Measurements from ENCODE around the gene GATA3. TPM values are rescaled to one million over a fixed set of nuclear protein-coding genes. Genes with fewer than 3 reads are reported as not detected.

Gene GATA3
- total RNA-seq, 2 experiments from 2014 or later: 61.5 to 83.4 TPM

DNA sequence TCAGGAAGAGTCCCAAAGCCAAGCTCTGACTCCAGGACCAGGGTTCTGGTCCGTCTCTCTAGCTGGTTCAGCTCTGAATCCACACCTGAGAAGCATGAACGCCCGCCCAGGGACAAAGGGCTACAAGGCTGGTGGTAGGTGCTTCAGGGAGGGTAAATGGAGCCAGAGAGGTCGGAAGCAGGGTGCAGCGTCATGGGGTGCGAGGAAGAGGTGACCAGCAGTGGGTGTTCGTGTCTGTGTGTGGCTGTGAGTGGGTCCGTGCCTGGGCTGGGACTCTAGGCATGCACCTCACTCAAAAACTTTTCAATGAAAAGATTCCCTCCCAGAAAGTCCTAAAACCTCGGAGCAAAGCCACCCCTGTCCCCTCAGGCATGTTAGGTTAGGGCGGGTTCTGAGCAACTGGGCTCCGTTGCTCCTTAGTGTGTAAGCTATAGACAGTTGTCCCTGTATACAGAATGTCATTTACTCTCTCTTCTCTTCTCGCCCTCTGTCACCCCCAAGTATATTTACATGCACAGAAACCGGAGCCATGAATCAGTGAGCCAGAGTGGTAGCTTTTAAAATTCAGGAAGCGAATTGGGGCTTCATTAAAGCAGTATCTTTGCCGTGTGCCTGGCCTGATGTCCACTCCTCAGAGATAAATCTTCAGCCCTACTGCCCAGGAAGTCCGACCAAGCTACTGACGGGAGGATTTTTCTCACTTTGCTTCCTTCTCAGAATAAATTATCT is 12.3 kb upstream of the GATA3 start:
- Mint-ChIP-seq H3K27me3 (peaks cover 97% of the 10 kb centered on the region), H3K4me3 (no peak overlapping the region)
- ATAC-seq: no peak

DNA sequence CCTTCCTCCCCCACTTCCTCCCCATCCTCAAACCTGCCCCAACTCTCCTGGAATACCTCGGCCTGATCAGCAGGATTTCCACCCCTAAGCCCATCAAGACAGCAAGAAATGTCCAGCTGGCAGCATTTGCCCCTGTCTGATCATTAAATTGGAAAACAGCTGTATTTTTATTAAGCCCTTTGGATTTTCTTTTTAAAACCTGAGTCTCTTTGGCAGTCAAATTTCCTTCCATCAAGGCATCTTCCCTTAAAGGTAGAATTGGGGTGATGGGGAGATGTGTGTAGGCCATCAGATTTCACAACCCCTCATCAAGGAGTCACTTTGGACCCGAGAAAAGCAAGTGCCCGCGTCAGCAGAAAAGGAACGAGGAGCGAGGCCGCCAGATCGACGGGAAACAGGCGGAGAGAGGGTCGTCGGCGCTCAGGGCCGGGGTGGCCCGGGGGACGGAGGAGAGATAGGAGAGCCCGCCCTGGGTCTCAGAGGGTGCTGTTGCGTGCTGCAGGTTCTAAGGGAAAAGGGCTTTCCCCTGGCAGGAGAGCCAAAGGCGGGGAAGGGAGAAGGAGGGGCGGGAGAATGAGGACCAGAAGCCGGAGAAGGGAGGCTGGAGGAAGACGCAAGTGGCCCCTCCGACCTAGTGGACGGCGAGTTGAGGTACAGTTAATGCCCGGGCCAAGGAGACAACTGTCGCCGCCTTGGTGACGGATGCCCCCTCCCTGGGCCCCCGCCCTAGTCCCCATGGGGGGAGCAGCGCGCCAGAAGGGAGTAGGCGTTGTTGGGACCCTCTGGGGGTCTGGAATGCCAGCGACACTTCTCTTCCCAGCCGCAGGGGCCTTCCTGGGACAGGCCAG is 11.5 kb upstream of the GATA3 start:
- Mint-ChIP-seq H3K27ac (no peak overlapping the region), H3K9me3 (ENCODE audit: low read depth) (no peaks in the 10 kb centered on the region), H3K36me3 (peaks cover 5% of the 10 kb centered on the region), H3K4me1 (peaks cover 61% of the 10 kb centered on the region), H3K27me3 (peaks cover 98% of the 10 kb centered on the region), H3K4me3 (no peak overlapping the region)
- DNase-seq (no peak), ATAC-seq (no peak)
- CTCF ChIA-PET: interaction anchor here (0.7 to 2.0 kb wide), 4 partner anchors 10 to 517 kb away, joined by 3 to 5 read pairs (median 4); no protein-coding TSS in a partner anchor

More for the DNA sequence above, 12.3 kb upstream of the GATA3 start:
- Mint-ChIP-seq H3K9me3 (ENCODE audit: low read depth) (no peaks in the 10 kb centered on the region), H3K27ac (no peak overlapping the region), H3K4me1 (peaks cover 56% of the 10 kb centered on the region), H3K36me3 (peaks cover 5% of the 10 kb centered on the region)
- DNase-seq: no peak
- CTCF ChIA-PET: interaction anchor here (0.9 to 2.0 kb wide), 4 partner anchors 10 to 517 kb away, joined by 3 to 5 read pairs (median 4); no protein-coding TSS in a partner anchor

- H3K4me1 Mint-ChIP-seq: peaks cover 66% of the 10 kb centered on the region
- peak; percentile 61 for DNase-seq
- ATAC-seq: peak; percentile 38
- no peak overlapping the region for H3K4me3 Mint-ChIP-seq
- no peaks in the 10 kb centered on the region for H3K9me3 Mint-ChIP-seq (ENCODE audit: low read depth)
- CTCF ChIA-PET: interaction anchor here (0.7 to 2.0 kb wide), 2 partner anchors 9 to 312 kb away, joined by 3 to 5 read pairs; no protein-coding TSS in a partner anchor
- H3K27ac Mint-ChIP-seq: peak overlapping the region; percentile 24
- H3K36me3 Mint-ChIP-seq: peaks cover 3% of the 10 kb centered on the region
- H3K27me3 Mint-ChIP-seq: peaks cover 98% of the 10 kb centered on the region
Observed at GRCh38 chr10:8043569-8044306, 10.8 kb upstream of the GATA3 start.

DNA sequence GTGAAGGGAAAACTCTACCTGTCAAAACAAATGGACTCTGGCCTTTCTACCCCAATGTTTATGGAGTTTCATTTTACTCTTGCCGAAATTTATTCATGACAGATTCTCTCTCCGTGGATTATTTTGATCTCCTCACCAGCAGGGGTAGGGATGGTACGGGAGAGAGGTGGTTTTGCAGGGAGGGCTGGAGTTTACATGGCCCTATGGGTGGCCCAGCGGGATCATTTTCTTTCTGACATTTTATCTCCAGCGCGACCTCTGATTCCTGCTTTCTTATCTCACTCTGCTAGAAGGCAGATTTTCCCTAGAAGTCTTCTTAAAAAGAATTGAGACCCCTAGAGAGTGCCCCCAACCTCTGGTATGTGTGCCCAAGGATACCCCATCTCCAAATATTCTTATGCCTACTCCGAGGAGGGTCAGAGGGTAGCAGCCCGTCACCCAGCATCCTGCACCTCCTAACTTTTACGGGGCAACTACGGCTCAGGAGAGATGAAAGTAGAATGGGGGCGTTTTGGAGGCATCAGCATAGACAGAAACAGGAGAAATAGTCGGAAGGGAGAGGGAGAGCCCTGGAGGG is 10.1 kb upstream of the GATA3 start:
- Mint-ChIP-seq H3K4me3 (peak overlapping the region; percentile 19), H3K4me1 (peaks cover 70% of the 10 kb centered on the region), H3K27ac (no peak overlapping the region), H3K36me3 (peaks cover 3% of the 10 kb centered on the region), H3K27me3 (peaks cover 97% of the 10 kb centered on the region), H3K9me3 (ENCODE audit: low read depth) (no peaks in the 10 kb centered on the region)
- ATAC-seq: no peak
- CTCF ChIA-PET: no interaction called here
- DNase-seq: no peak

DNA sequence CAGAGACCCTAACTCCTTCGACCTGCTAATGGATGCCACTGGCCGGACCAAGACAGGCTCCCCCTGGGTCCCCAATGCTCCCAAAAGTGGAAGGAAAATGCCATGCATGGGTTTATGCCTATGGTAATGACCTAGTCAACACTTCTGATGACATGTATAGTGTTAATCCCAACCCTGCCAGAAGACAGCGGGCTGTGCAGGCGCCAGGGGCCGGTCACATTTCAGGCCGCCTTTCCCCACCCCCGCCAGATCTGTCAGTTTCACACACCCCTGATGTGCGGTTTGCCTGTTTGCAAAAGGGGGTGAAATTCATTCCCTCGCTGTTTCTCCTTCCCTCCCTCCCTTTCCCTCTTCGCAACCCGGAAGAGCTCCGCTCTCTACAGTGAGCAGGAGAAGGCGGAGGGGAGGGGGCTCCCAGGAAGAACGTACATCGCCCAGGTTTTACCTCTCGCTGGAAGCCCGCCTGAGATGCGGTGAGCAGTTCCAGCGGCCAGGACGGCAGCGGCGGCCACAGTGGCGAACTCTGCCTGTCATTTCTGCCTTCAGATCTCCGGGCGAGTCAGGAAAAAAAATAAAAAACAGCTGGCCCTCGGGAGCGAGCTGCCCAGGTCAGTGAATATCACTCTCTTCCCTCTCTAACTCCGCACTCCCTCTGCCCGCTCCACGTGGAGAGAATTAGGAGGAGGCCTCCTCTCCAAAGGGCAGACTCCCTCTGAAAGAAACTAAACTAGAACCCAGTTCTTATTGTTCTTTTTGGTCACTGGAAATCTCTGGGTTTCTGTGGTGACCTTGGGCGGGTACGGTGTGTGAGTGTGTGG is 9.4 kb upstream of the GATA3 start:
- Mint-ChIP-seq H3K9me3 (ENCODE audit: low read depth) (no peaks in the 10 kb centered on the region), H3K27ac (no peak overlapping the region), H3K27me3 (peaks cover 90% of the 10 kb centered on the region), H3K36me3 (peaks cover 3% of the 10 kb centered on the region), H3K4me3 (peak overlapping the region; percentile 35), H3K4me1 (peaks cover 69% of the 10 kb centered on the region)
- DNase-seq (no peak), ATAC-seq (no peak)
- CTCF ChIA-PET: interaction anchor here (1.1 to 1.4 kb wide), 2 partner anchors 12 to 20 kb away, joined by 4 to 6 read pairs; no protein-coding TSS in a partner anchor

- Mint-ChIP-seq H3K4me1 (peaks cover 69% of the 10 kb centered on the region), H3K27me3 (peaks cover 84% of the 10 kb centered on the region), H3K9me3 (ENCODE audit: low read depth) (no peaks in the 10 kb centered on the region), H3K36me3 (peaks cover 3% of the 10 kb centered on the region), H3K27ac (no peak overlapping the region), H3K4me3 (peak overlapping the region; percentile 35)
- CTCF ChIA-PET: interaction anchor here (1.1 to 1.4 kb wide), 2 partner anchors 12 to 20 kb away, joined by 4 to 6 read pairs; no protein-coding TSS in a partner anchor
- DNase-seq (no peak), ATAC-seq (no peak)
Observed at GRCh38 chr10:8045726-8046494, 8.6 kb upstream of the GATA3 start.

DNA sequence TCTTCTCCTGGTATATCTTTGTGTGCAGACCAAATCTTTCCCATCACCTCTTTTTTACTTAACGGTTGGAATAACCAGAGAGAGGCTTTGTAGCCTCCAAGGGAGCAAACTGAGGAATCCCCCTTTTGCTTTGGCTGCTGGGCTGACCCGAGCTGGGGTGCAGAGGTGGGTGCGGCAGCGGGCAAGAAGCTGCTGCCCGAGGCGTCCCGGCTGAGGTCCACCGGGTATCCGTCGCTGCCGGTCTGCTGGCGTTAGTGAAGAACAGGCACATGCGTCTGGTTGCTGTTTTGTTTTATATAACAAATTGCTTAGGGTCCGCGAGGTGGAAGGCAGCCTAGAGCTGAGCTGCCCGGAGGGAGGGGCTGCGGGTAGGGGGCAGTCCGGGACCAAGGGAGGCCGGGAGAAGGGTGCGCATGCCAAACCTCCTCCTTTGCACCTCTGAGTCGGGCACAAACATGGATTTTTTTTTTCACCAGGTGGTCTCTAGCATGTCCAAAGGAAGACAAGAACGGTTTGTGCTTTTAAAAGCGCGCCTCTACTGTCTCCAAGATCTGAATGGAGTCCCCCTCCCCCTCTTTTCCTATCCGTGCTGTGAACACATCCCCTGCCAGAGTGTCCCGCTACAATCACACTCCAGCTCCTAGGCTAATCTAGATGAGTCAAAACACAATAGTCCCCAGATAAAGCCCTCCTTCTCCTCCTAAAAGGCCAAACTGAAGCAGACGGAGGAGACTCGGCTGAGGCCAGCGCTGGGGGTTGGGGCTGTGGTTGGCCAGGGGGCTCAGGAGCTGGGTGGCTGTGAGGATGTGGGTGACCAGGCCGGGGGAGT is 6.8 kb upstream of the GATA3 start:
- Mint-ChIP-seq H3K36me3 (peaks cover 1% of the 10 kb centered on the region), H3K9me3 (ENCODE audit: low read depth) (no peaks in the 10 kb centered on the region), H3K4me1 (peaks cover 64% of the 10 kb centered on the region), H3K27me3 (peaks cover 77% of the 10 kb centered on the region), H3K27ac (no peak overlapping the region), H3K4me3 (no peak overlapping the region)
- ATAC-seq (no peak), DNase-seq (no peak)
- CTCF ChIA-PET: interaction anchor here (0.6 to 2.3 kb wide), 3 partner anchors 12 to 522 kb away, joined by 3 to 9 read pairs (median 3); no protein-coding TSS in a partner anchor

GRCh38 chr10:8048281-8049008 is 6.0 kb upstream of the GATA3 start:
- peak overlapping the region; percentile 62 for H3K4me3 Mint-ChIP-seq
- peaks cover 65% of the 10 kb centered on the region for H3K4me1 Mint-ChIP-seq
- CTCF ChIA-PET: interaction anchor here (1.0 to 2.3 kb wide), 5 partner anchors 8 to 523 kb away, joined by 3 to 9 read pairs (median 3); no protein-coding TSS in a partner anchor
- ATAC-seq (no peak), DNase-seq (peak; percentile 71)
- no peaks in the 10 kb centered on the region for H3K9me3 Mint-ChIP-seq (ENCODE audit: low read depth)
- H3K36me3 Mint-ChIP-seq: peaks cover 1% of the 10 kb centered on the region
- peaks cover 76% of the 10 kb centered on the region for H3K27me3 Mint-ChIP-seq
- H3K27ac Mint-ChIP-seq: peak overlapping the region; percentile 50

DNA sequence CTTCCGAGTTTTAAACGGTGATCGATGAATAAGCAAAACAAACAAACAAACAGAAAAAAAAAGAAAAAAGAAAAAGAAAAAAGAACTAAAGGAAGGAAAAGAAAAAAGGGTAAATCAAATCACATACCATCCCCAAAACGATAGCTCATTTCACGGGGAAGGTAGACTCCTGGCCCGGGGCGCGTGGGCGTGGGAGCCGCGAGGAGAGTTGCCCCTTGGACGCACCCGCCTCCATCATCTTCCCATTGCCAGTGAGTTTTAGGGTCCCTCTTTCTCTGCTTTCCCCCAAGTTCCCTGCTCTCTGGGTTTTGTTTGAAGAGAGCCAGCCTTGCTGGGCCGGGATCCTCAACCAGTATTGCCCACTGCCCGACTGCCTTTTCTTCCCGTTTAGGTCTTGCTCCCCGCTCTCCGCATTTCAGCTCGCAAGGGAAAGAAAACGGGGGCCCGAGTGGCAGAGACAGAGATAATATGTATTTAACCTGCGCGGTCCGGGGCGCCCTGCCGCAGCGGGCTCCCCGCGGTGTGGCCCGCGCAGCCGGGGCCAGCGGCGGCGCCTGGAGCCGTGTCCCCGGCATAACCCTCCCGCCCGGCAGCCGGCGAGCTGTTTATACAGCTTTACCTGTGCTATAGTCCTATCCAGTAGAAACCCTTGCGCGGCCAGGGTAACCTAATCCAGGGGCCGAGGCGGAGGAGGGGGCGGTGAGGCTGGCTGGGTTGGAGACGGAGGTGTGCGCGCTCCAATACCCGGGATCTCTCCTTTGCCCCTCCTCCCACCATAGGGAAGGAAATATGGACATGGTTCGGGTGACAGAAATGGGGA is 5.2 kb upstream of the GATA3 start:
- peaks cover 59% of the 10 kb centered on the region for H3K4me1 Mint-ChIP-seq
- H3K27me3 Mint-ChIP-seq: peaks cover 68% of the 10 kb centered on the region
- H3K4me3 Mint-ChIP-seq: peak overlapping the region; percentile 62
- no peaks in the 10 kb centered on the region for H3K36me3 Mint-ChIP-seq
- no peak for DNase-seq
- CTCF ChIA-PET: interaction anchor here (1.0 to 2.3 kb wide), 4 partner anchors 9 to 424 kb away, joined by 3 to 9 read pairs (median 4); no protein-coding TSS in a partner anchor
- ATAC-seq: no peak
- H3K9me3 Mint-ChIP-seq (ENCODE audit: low read depth): no peaks in the 10 kb centered on the region
- peak overlapping the region; percentile 50 for H3K27ac Mint-ChIP-seq
